ENCODE measurements around the gene TADA1. TPM values are rescaled to one million over a fixed set of nuclear protein-coding genes. Genes with fewer than 3 reads are reported as not detected.

Gene TADA1
- total and polyA plus RNA-seq, 12 donors = 5.8 to 23.1 (median 13.1) TPM

DNA sequence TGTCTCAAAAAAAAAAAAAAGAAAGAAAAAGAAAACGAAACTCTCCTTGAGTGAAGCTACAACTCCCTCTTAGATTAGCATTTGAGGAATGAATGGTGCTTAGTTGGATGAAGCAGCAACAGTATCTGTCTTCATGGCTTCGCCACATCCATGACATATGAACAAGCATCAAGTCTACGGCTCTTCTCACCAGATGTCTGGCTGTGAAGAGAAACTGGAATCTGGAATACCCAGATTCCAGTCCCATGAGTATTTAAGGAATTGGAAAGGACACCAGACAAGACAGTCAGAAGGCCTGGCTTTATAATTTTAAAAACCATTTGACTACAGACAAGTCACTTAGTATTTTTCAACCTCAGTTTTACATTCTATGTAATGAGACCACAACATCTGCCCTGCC is 38.0 kb upstream of the TADA1 start:
- intact Hi-C loops (cut with DNase I) = loop anchor here in 1 of 2 donors (5.0 kb wide), 1 partner anchor 143 kb away; no protein-coding TSS in a partner anchor

DNA sequence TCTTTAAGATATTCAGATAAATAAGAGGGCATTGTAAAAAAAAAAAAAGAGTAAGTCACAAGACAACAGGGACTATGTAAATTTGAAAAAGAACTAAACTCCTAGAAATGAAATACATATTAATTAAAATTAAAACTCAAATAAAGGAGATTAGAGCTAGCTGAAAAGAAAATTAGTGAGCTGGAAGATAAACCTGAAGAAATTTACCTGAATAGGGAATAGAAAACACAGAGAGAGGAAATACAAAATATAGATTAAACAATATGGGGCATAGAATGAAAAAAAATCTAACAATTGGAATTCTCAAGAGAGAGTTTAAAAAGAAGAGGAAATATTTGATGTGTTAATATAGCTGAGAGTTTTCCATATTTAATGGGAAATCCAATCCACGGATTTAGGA is 35.6 kb upstream of the TADA1 start:
- intact Hi-C loops (cut with DNase I) = loop anchor here in 1 of 2 donors (5.0 kb wide), 1 partner anchor 146 kb away; no protein-coding TSS in a partner anchor
- no peaks in the 10 kb centered on the region for H3K27me3 ChIP-seq
- H3K4me1 ChIP-seq (replicated peaks in 1 of 2) = no peaks in the 10 kb centered on the region
- H3K4me3 ChIP-seq = no peak overlapping the region
- DNase-seq = no peak
- H3K27ac ChIP-seq = no peak overlapping the region
- peaks cover 0 to 7% (median 0%) of the 10 kb centered on the region in 3 donors for H3K9me3 ChIP-seq (replicated peaks in 1 of 3)
- WGBS, 4 donors = 85 to 97% (median 92%) methylated on average over 1 of the region's 1 CpG
- no peak for TF ChIP-seq POLR2A (IDR thresholded peaks at IDR 0.05)
- TF ChIP-seq, protein P1, sequence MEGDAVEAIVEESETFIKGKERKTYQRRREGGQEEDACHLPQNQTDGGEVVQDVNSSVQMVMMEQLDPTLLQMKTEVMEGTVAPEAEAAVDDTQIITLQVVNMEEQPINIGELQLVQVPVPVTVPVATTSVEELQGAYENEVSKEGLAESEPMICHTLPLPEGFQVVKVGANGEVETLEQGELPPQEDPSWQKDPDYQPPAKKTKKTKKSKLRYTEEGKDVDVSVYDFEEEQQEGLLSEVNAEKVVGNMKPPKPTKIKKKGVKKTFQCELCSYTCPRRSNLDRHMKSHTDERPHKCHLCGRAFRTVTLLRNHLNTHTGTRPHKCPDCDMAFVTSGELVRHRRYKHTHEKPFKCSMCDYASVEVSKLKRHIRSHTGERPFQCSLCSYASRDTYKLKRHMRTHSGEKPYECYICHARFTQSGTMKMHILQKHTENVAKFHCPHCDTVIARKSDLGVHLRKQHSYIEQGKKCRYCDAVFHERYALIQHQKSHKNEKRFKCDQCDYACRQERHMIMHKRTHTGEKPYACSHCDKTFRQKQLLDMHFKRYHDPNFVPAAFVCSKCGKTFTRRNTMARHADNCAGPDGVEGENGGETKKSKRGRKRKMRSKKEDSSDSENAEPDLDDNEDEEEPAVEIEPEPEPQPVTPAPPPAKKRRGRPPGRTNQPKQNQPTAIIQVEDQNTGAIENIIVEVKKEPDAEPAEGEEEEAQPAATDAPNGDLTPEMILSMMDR (IDR thresholded peaks at IDR 0.05) = no peak
- no peaks in the 10 kb centered on the region for H3K36me3 ChIP-seq (replicated peaks in 1 of 2)

More for the DNA sequence above, 38.0 kb upstream of the TADA1 start:
- H3K27me3 ChIP-seq = peaks cover 10% of the 10 kb centered on the region
- TF ChIP-seq, protein P1 (IDR thresholded peaks at IDR 0.05) = no peak
- TF ChIP-seq POLR2A (IDR thresholded peaks at IDR 0.05) = no peak
- peaks cover 0 to 7% (median 0%) of the 10 kb centered on the region in 3 donors for H3K9me3 ChIP-seq (replicated peaks in 1 of 3)
- H3K4me1 ChIP-seq (replicated peaks in 1 of 2) = no peaks in the 10 kb centered on the region
- 74 to 86% (median 83%) methylated on average over 3 of the region's 3 CpGs for WGBS, 4 donors
- no peak overlapping the region for H3K4me3 ChIP-seq
- no peak for DNase-seq
- no peak overlapping the region for H3K27ac ChIP-seq
- no peaks in the 10 kb centered on the region for H3K36me3 ChIP-seq (replicated peaks in 1 of 2)

DNA sequence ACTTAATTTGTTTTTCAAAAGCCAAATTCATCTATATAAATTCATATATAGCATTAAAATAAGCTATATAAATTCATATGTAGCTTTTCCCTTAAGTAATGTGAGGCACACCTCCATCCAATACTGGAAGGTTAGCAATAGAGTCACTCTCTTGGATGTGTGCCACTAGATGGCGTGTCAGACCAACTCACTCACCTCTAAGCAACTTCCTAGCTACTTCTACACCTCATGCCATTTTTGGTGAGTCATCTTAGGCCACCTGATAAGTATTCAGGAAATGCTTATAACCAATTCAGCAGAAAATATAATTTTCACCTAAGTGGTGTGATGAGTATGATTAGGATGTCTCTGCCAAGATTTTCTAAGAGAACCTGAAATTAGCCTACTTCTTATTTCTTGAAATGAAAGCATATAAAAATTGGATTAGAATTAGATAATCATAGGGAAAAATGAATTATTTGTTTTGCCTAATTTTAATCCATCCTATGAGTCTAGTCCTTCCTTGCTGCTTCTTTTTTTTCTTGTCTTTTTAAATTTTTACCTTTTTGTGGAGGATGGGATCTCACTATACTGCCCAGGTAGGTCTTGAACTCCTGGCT is 34.4 kb upstream of the TADA1 start:
- Histone ChIP-seq H3K4me3 (no peak overlapping the region), H3K4me1 (replicated peaks in 1 of 2) (no peaks in the 10 kb centered on the region), H3K27me3 (no peaks in the 10 kb centered on the region), H3K27ac (no peak overlapping the region), H3K36me3 (replicated peaks in 1 of 2) (no peaks in the 10 kb centered on the region), H3K9me3 (replicated peaks in 1 of 3) (peaks cover 0 to 7% (median 0%) of the 10 kb centered on the region in 3 donors)
- TF ChIP-seq POLR2A (IDR thresholded peaks at IDR 0.05) = no peak
- TF ChIP-seq, protein P1 (IDR thresholded peaks at IDR 0.05) = peak in 5 of 6 experiments; percentile 41 to 67 (median 66)
- peak; percentile 69 to 86 (median 80) for DNase-seq
- WGBS, 4 donors = 0 to 4% (median 2%) methylated on average over 1 of the region's 1 CpG
- intact Hi-C loops (cut with DNase I) = loop anchor here in 1 of 2 donors (5.0 kb wide), 1 partner anchor 147 kb away; no protein-coding TSS in a partner anchor

DNA sequence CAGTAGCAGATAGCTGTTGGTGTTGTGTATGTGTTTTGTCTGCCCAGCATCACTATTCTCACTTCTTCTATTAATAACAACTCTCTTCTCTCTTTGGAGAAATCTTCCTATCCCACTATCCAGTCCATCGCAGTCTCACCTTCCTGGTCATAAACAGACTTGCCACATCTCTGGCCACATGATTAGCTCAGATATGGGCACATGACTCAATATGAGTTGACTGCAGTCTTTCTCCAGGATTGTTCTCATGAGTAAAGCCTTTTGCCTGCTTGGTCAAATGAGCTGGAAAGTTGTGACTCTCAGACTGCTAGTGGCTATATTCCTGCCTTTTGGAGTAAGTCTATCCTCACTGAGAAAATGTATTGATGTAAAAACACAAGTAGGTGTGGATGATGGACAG is 32.9 kb upstream of the TADA1 start:
- Histone ChIP-seq H3K27me3 (no peaks in the 10 kb centered on the region), H3K4me3 (no peak overlapping the region), H3K9me3 (replicated peaks in 1 of 3) (peaks cover 0 to 7% (median 0%) of the 10 kb centered on the region in 3 donors), H3K36me3 (replicated peaks in 1 of 2) (no peaks in the 10 kb centered on the region), H3K4me1 (replicated peaks in 1 of 2) (no peaks in the 10 kb centered on the region), H3K27ac (no peak overlapping the region)
- 67 to 91% (median 80%) methylated on average over 1 of the region's 1 CpG for WGBS, 4 donors
- no peak for TF ChIP-seq POLR2A (IDR thresholded peaks at IDR 0.05)
- TF ChIP-seq, protein P1 (IDR thresholded peaks at IDR 0.05) = no peak
- intact Hi-C loops (cut with DNase I) = loop anchor here in 1 of 2 donors (5.0 kb wide), 1 partner anchor 153 kb away; no protein-coding TSS in a partner anchor
- DNase-seq = no peak
